IMR-90 (cell line): Measurements from ENCODE around the gene LMOD1.

Source experiments
- BHLHE40 ChIP-seq: fragments of 150-350 bp; IDR thresholded peaks from 2 replicates; pipeline ENCODE4 v1.6.1; 2016; ENCODE audit warnings: mild to moderate bottlenecking, low read depth, low read length
- CEBPB ChIP-seq: IDR thresholded peaks from 2 replicates; pipeline ENCODE4 v1.6.1; 2012; ENCODE audit warnings: low read depth, low read length, improper control_type of control experiment
- CHD1 ChIP-seq: IDR thresholded peaks from 2 replicates; pipeline ENCODE4 v1.6.1; 2012; ENCODE audit warnings: low read depth, low read length, improper control_type of control experiment
- CTCF ChIP-seq: conservative IDR thresholded peaks from 2 replicates; pipeline ENCODE4 v1.5.1; 2012; ENCODE audit warnings: mild to moderate bottlenecking, low read depth, low read length, improper control_type of control experiment
- ELK1 ChIP-seq: fragments of 150-350 bp; IDR thresholded peaks from 2 replicates; pipeline ENCODE4 v1.6.1; 2016; ENCODE audit warnings: low read depth, mild to moderate bottlenecking, low read length, moderate library complexity, borderline replicate concordance
- FOS ChIP-seq: fragments of 150-350 bp; IDR thresholded peaks from 2 replicates; pipeline ENCODE4 v1.6.1; 2016; ENCODE audit warnings: low read depth, low read length
- MAFK ChIP-seq: IDR thresholded peaks from 2 replicates; pipeline ENCODE4 v1.6.1; 2012; ENCODE audit warnings: low read depth, low read length, improper control_type of control experiment
- MAZ ChIP-seq: IDR thresholded peaks from 2 replicates; pipeline ENCODE4 v1.6.1; 2012; ENCODE audit warnings: low read depth, mild to moderate bottlenecking, low read length, improper control_type of control experiment, moderate library complexity, borderline replicate concordance
- MXI1 ChIP-seq: IDR thresholded peaks from 2 replicates; pipeline ENCODE4 v1.6.1; 2012; ENCODE audit warnings: low read depth, mild to moderate bottlenecking, low read length, moderate library complexity, borderline replicate concordance
- NFE2L2 ChIP-seq: fragments of 150-350 bp; IDR thresholded peaks from 2 replicates; pipeline ENCODE4 v1.6.1; 2016; ENCODE audit warnings: low read depth, mild to moderate bottlenecking, low read length
- POLR2A ChIP-seq: IDR thresholded peaks from 2 replicates; pipeline ENCODE4 v1.6.1; 2012; ENCODE audit warnings: mild to moderate bottlenecking, low read depth, low read length
- RAD21 ChIP-seq: IDR thresholded peaks from 2 replicates; pipeline ENCODE4 v1.6.1; 2012; ENCODE audit warnings: low read length, improper control_type of control experiment
- RFX5 ChIP-seq: IDR thresholded peaks from 2 replicates; pipeline ENCODE4 v1.8.0; 2012; ENCODE audit warnings: low read depth, mild to moderate bottlenecking, low read length, moderate library complexity
- USF2 ChIP-seq: fragments of 150-350 bp; IDR thresholded peaks from 2 replicates; pipeline ENCODE4 v1.6.1; 2017; ENCODE audit warnings: mild to moderate bottlenecking, antibody characterized with exemption, low read length, low read depth

GRCh38 chr1:201945157-201945556, 1.2 kb downstream of the LMOD1 start:
- TF ChIP-seq USF2 (no peak), RFX5 (no peak), CTCF (peak; percentile 53), FOS (no peak), MAFK (no peak), POLR2A (no peak), NFE2L2 (no peak), ELK1 (no peak), RAD21 (peak; percentile 43), BHLHE40 (no peak), CHD1 (no peak), MXI1 (no peak), CEBPB (no peak), MAZ (no peak)
